ENCODE results near the gene SDHA.

SDHA gene

GRCh38 chr5:217494-218456 lies at the start of gene SDHA, which contains the start of gene CCDC127:
Gene SDHA (plus strand): TSS chr5:218320. CDS start chr5:218356, 36 bp downstream.
Gene CCDC127 (minus strand): TSS chr5:218153. CDS start chr5:216849, 1,304 bp downstream.
- peak; percentile 97 to 100 (median 99) for DNase-seq

GRCh38 chr5:169071-169727 lies 48.9 kb upstream of the SDHA start:
- DNase-seq: peak; percentile 48 to 73 (median 61)

- no peak for DNase-seq
Observed at GRCh38 chr5:169728-170094, 48.4 kb upstream of the SDHA start.

GRCh38 chr5:170971-171800 lies 46.9 kb upstream of the SDHA start:
- DNase-seq: no peak

GRCh38 chr5:171801-172331 lies 46.3 kb upstream of the SDHA start:
- no peak for DNase-seq

- DNase-seq: no peak
Observed at GRCh38 chr5:172421-172820, 45.7 kb upstream of the SDHA start.

- DNase-seq: no peak
Observed at GRCh38 chr5:172841-173251, 45.3 kb upstream of the SDHA start.

- no peak for DNase-seq
Observed at GRCh38 chr5:173392-174290, 44.5 kb upstream of the SDHA start.

- no peak for DNase-seq
Observed at GRCh38 chr5:174291-174600, 43.9 kb upstream of the SDHA start.

GRCh38 chr5:174876-175465 lies 43.1 kb upstream of the SDHA start:
- no peak for DNase-seq

GRCh38 chr5:176296-176823 lies 41.8 kb upstream of the SDHA start:
- no peak for DNase-seq

GRCh38 chr5:178110-178509 lies 40.0 kb upstream of the SDHA start:
- DNase-seq: no peak

GRCh38 chr5:179401-179800 lies 38.7 kb upstream of the SDHA start:
- no peak for DNase-seq

- no peak for DNase-seq
Observed at GRCh38 chr5:180286-180918, 37.7 kb upstream of the SDHA start.

- no peak for DNase-seq
Observed at GRCh38 chr5:181160-181559, 37.0 kb upstream of the SDHA start.

- DNase-seq: no peak
Observed at GRCh38 chr5:181566-181965, 36.6 kb upstream of the SDHA start.

- DNase-seq: no peak
Observed at GRCh38 chr5:182126-182525, 36.0 kb upstream of the SDHA start.

GRCh38 chr5:184471-184870 lies 33.6 kb upstream of the SDHA start:
- DNase-seq: no peak

- DNase-seq: no peak
Observed at GRCh38 chr5:185095-186070, 32.7 kb upstream of the SDHA start.

Measured in suppressor macrophage treated with lipopolysaccharide for 1 hour (primary cell).